Skeletal muscle cell (primary cell): ENCODE measurements around the gene MCTP1.
A peak's percentile ranks its signal among the peaks of the same experiment; 100 is the strongest.
"Not testable (repeated sequence)": the region's sequence is repeated elsewhere in the genome, so short reads cannot be mapped to it uniquely, and the experiment has no call there.

Source experiments
- DNase-seq: peaks from one replicate; pipeline ENCODE4 v3.0.0-alpha.2; 2010; ENCODE audit warnings: low read depth
- H3K4me3 ChIP-seq: 2 replicates; pipeline ENCODE4 v1.5.1; 2011; ENCODE audit warnings: low read depth, mild to moderate bottlenecking, control low read depth, low read length, moderate library complexity

The MCTP1 gene

GRCh38 chr5:95143858-95144257, 141.0 kb downstream of the MCTP1 start:
- H3K4me3 ChIP-seq, DNase-seq: not testable (repeated sequence)

GRCh38 chr5:95142145-95142544, 142.7 kb downstream of the MCTP1 start:
- no peak overlapping the region for H3K4me3 ChIP-seq
- DNase-seq = no peak

- no peak for DNase-seq
Measured at GRCh38 chr5:95141141-95141540, 143.8 kb downstream of the MCTP1 start.

GRCh38 chr5:95134326-95134725, 150.6 kb downstream of the MCTP1 start:
- no peak for DNase-seq
- H3K4me3 ChIP-seq = no peak overlapping the region

More at GRCh38 chr5:95141141-95141540, 143.8 kb downstream of the MCTP1 start:
- no peak overlapping the region for H3K4me3 ChIP-seq

- no peak overlapping the region for H3K4me3 ChIP-seq
- no peak for DNase-seq
Measured at GRCh38 chr5:95132096-95132495, 152.8 kb downstream of the MCTP1 start.

- H3K4me3 ChIP-seq = no peak overlapping the region
- no peak for DNase-seq
Measured at GRCh38 chr5:95130941-95131340, 154.0 kb downstream of the MCTP1 start.

- DNase-seq = no peak
- no peak overlapping the region for H3K4me3 ChIP-seq
Measured at GRCh38 chr5:95124731-95125130, 160.2 kb downstream of the MCTP1 start.

- no peak for DNase-seq
- H3K4me3 ChIP-seq = no peak overlapping the region
Measured at GRCh38 chr5:95124101-95124500, 160.8 kb downstream of the MCTP1 start.

- no peak for DNase-seq
- no peak overlapping the region for H3K4me3 ChIP-seq
Measured at GRCh38 chr5:95114902-95115301, 170.0 kb downstream of the MCTP1 start.

GRCh38 chr5:95114305-95114704, 170.6 kb downstream of the MCTP1 start:
- H3K4me3 ChIP-seq = no peak overlapping the region
- no peak for DNase-seq

GRCh38 chr5:95113489-95113888, 171.4 kb downstream of the MCTP1 start:
- peak; percentile 62 for DNase-seq
- H3K4me3 ChIP-seq = no peak overlapping the region

- no peak for DNase-seq
- no peak overlapping the region for H3K4me3 ChIP-seq
Measured at GRCh38 chr5:95111141-95111540, 173.8 kb downstream of the MCTP1 start.

GRCh38 chr5:95110118-95110517, 174.8 kb downstream of the MCTP1 start:
- DNase-seq = no peak
- no peak overlapping the region for H3K4me3 ChIP-seq

- H3K4me3 ChIP-seq = no peak overlapping the region
- no peak for DNase-seq
Measured at GRCh38 chr5:95107138-95107537, 177.8 kb downstream of the MCTP1 start.

- H3K4me3 ChIP-seq = no peak overlapping the region
- no peak for DNase-seq
Measured at GRCh38 chr5:95105638-95106037, 179.3 kb downstream of the MCTP1 start.

- H3K4me3 ChIP-seq = no peak overlapping the region
- no peak for DNase-seq
Measured at GRCh38 chr5:95102687-95103086, 182.2 kb downstream of the MCTP1 start.

- H3K4me3 ChIP-seq = no peak overlapping the region
- no peak for DNase-seq
Measured at GRCh38 chr5:95102080-95102479, 182.8 kb downstream of the MCTP1 start.

GRCh38 chr5:95100551-95100950, 184.3 kb downstream of the MCTP1 start:
- no peak for DNase-seq
- no peak overlapping the region for H3K4me3 ChIP-seq

GRCh38 chr5:95098012-95098411, 186.9 kb downstream of the MCTP1 start:
- no peak overlapping the region for H3K4me3 ChIP-seq

GRCh38 chr5:95093211-95093610, 191.7 kb downstream of the MCTP1 start:
- no peak for DNase-seq
- H3K4me3 ChIP-seq = no peak overlapping the region

More at GRCh38 chr5:95098012-95098411, 186.9 kb downstream of the MCTP1 start:
- no peak for DNase-seq

GRCh38 chr5:95090774-95091173, 194.1 kb downstream of the MCTP1 start:
- no peak for DNase-seq
- H3K4me3 ChIP-seq = no peak overlapping the region

GRCh38 chr5:95087816-95088317, 197.0 kb downstream of the MCTP1 start:
- DNase-seq = no peak

More at GRCh38 chr5:95087816-95088317, 197.0 kb downstream of the MCTP1 start:
- no peak overlapping the region for H3K4me3 ChIP-seq
